B cell (primary cell): ENCODE results near the gene C5orf52. TPM values are rescaled to one million over a fixed set of nuclear protein-coding genes. Genes with fewer than 3 reads are reported as not detected.
"Not testable (repeated sequence)": the region's sequence is repeated elsewhere in the genome, so short reads cannot be mapped to it uniquely, and the experiment has no call there.

Source experiments
- ATAC-seq: fragments of 200-7000 bp; cut with Tn5 transposase; one replicate; pipeline ENCODE4 v1.10.0; 2021; ENCODE audit warnings: low read depth, mild to moderate bottlenecking, moderate number of reproducible peaks, moderate library complexity
- CTCF ChIA-PET: fragments of 350-600 bp; sonication (Branson Sonifier 250); formaldehyde crosslinking; loops from one replicate; lab custom pipeline; 2021; ENCODE audit warnings: antibody characterized with exemption, inconsistent platforms; lab: Charles Lee
- POLR2A ChIA-PET: fragments of 350-600 bp; sonication (Branson Sonifier 250); formaldehyde crosslinking; loops from one replicate; lab custom pipeline; 2021; ENCODE audit warnings: antibody characterized with exemption; lab: Charles Lee
- DNase-seq: peaks from one replicate; pipeline ENCODE4 v3.0.0; 2013
- H2AFZ ChIP-seq: 2 replicates; pipeline ENCODE4 v1.6.1; 2012; ENCODE audit warnings: mild to moderate bottlenecking, low read depth, low read length; ENCODE audit not compliant: insufficient read depth, poor library complexity, severe bottlenecking
- H3K27ac ChIP-seq, 2 donors: 1 replicate in 1 of 2; 2 replicates in 1 of 2; pipeline ENCODE4 v1.5.1; 2012 to 2013; ENCODE audit warnings: low read length in 2 of 2, mild to moderate bottlenecking in 2 of 2, moderate library complexity in 1 of 2
- H3K27me3 ChIP-seq, 4 experiments: fragments of 200-600 bp in 1 of 4; sonication (generic) in 1 of 4; replicated peaks in 1 of 4; 1 replicate in 2 of 4; 2 replicates in 2 of 4; pipeline versions ENCODE4 v1.6.1 to v1.7.0; 2013 to 2016; ENCODE audit warnings: low read length in 3 of 4, mild to moderate bottlenecking in 2 of 4, mixed read lengths in 1 of 4, moderate library complexity in 1 of 4; ENCODE audit not compliant: insufficient read depth in 4 of 4, control insufficient read depth in 3 of 4; ENCODE audit errors: control extremely low read depth in 1 of 4
- H3K36me3 ChIP-seq, 2 experiments: replicated peaks in 1 of 2; 1 replicate in 1 of 2; 2 replicates in 1 of 2; pipeline versions ENCODE4 v1.6.1 to v1.7.1; 2013; ENCODE audit warnings: low read length in 1 of 2; ENCODE audit not compliant: insufficient read depth in 2 of 2, control insufficient read depth in 1 of 2; ENCODE audit errors: control extremely low read depth in 1 of 2, extremely low read depth in 1 of 2
- H3K4me1 ChIP-seq, 2 donors: fragments of 200-600 bp in 1 of 2; sonication (generic) in 1 of 2; 1 replicate in 1 of 2; 2 replicates in 1 of 2; pipeline versions ENCODE4 v1.5.1 to v1.6.1; 2013 to 2017; ENCODE audit warnings: low read length in 2 of 2; ENCODE audit not compliant: control insufficient read depth in 2 of 2, insufficient read depth in 2 of 2
- H3K4me2 ChIP-seq: replicated peaks from 2 replicates; pipeline ENCODE3; 2012; ENCODE audit warnings: mild to moderate bottlenecking, low read depth, low read length; ENCODE audit not compliant: poor library complexity, severe bottlenecking
- H3K4me3 ChIP-seq, 5 experiments: fragments of 200-600 bp in 1 of 5; sonication (generic) in 1 of 5; 1 replicate in 3 of 5; 2 replicates in 2 of 5; pipeline versions ENCODE4 v1.5.1 to v1.7.0; 2011 to 2016; ENCODE audit warnings: low read length in 4 of 5, mild to moderate bottlenecking in 4 of 5, low read depth in 2 of 5, control low read depth in 1 of 5, moderate library complexity in 1 of 5; ENCODE audit not compliant: insufficient read depth in 1 of 5; ENCODE audit errors: control extremely low read depth in 1 of 5, extremely low read depth in 1 of 5
- H3K79me2 ChIP-seq: fragments of 200-600 bp; sonication (generic); one replicate; pipeline ENCODE4 v1.6.0; 2016; ENCODE audit warnings: low read length; ENCODE audit not compliant: control insufficient read depth, insufficient read depth
- H3K9ac ChIP-seq: fragments of 200-600 bp; sonication (generic); 2 replicates; pipeline ENCODE4 v1.6.1; 2017; ENCODE audit warnings: mild to moderate bottlenecking, low read length, moderate library complexity
- H3K9me3 ChIP-seq, 3 donors: one replicate each; pipeline versions ENCODE4 v1.6.1 to v1.7.1; 2013; ENCODE audit warnings: low read length in 2 of 3; ENCODE audit not compliant: control insufficient read depth in 2 of 3, insufficient read depth in 1 of 3; ENCODE audit errors: control extremely low read depth in 1 of 3
- H4K20me1 ChIP-seq: 2 replicates; pipeline ENCODE4 v1.6.0; 2012; ENCODE audit warnings: mild to moderate bottlenecking, low read length; ENCODE audit not compliant: insufficient read depth, control insufficient read depth, poor library complexity, severe bottlenecking
- H3K27ac Mint-ChIP-seq: one replicate; pipeline ENCODE4 v1.8.0; 2021; ENCODE audit warnings: mixed read lengths
- H3K27me3 Mint-ChIP-seq: one replicate; pipeline ENCODE4 v1.8.0; 2021; ENCODE audit warnings: mixed read lengths
- H3K4me1 Mint-ChIP-seq: one replicate; pipeline ENCODE4 v1.8.0; 2021; ENCODE audit warnings: mixed read lengths
- H3K4me3 Mint-ChIP-seq: one replicate; pipeline ENCODE4 v1.8.0; 2021; ENCODE audit warnings: mixed read lengths
- H3K9me3 Mint-ChIP-seq: one replicate; pipeline ENCODE4 v1.8.0; 2022; ENCODE audit warnings: mixed read lengths; ENCODE audit not compliant: insufficient read depth
- CTCF ChIP-seq: fragments of 200-600 bp; IDR thresholded peaks from one replicate; pipeline ENCODE4 v1.8.0; 2022; ENCODE audit warnings: antibody characterized with exemption, mild to moderate bottlenecking
- EZH2 ChIP-seq: IDR thresholded peaks from 2 replicates; pipeline ENCODE4 v1.6.1; 2012; ENCODE audit warnings: borderline replicate concordance, low read depth, mild to moderate bottlenecking, moderate library complexity, low read length; ENCODE audit not compliant: insufficient read depth, poor library complexity, severe bottlenecking
- WGBS: methylation state at CpG from one replicate; pipeline ENCODE4 v1.1.5; 2013; ENCODE audit warnings: missing lambda C conversion rate; ENCODE audit not compliant: insufficient coverage; 5-methylcytosine and 5-hydroxymethylcytosine counted together
- intact Hi-C: fragments of 100-400 bp; cut with micrococcal nuclease; formaldehyde crosslinking; loops from one replicate; pipeline ENCODE4 v1.10.0; 2022
- polyA plus RNA-seq: library from polyadenylated mRNA; depleted of rRNA; stranded (reverse); fragments of >200 nt; gene quantifications from 2 replicates; pipeline ENCODE4 v1.2.3, GENCODE V29; 2012
- total RNA-seq, 2 donors: library from RNA; stranded (reverse); fragments of 120-200 nt in 1 of 2; gene quantifications; 1 replicate in 1 of 2; 2 replicates in 1 of 2; pipeline versions ENCODE4 v1.2.3 to v1.2.4, GENCODE V29; 2013 to 2022

C5orf52 gene
- total and polyA plus RNA-seq, 2 donors (not counting 1 experiment from before 2014, with no cell fraction given): not detected

- H3K36me3 ChIP-seq: no peaks in the 10 kb centered on the region
- H3K9me3 Mint-ChIP-seq: no peaks in the 10 kb centered on the region
- H3K9ac ChIP-seq: peak overlapping the region; percentile 87
- no peaks in the 10 kb centered on the region for H4K20me1 ChIP-seq
- H3K4me1 Mint-ChIP-seq: peaks cover 29% of the 10 kb centered on the region
- peak overlapping the region; percentile 93 for H3K4me2 ChIP-seq
- no peak for TF ChIP-seq CTCF
- H3K4me3 ChIP-seq: peak overlapping the region; percentile 52 to 76 (median 72)
- ChIA-PET POLR2A (interaction anchor here (0.6 to 0.9 kb wide), 2 partner anchors 18 to 120 kb away, joined by 3 read pairs; no protein-coding TSS in a partner anchor), CTCF (interaction anchor here (2.2 to 6.3 kb wide), 2 partner anchors 21 to 73 kb away, joined by 7 to 100 read pairs; partner anchors contain the start of gene LSM11)
- H3K27me3 Mint-ChIP-seq: no peaks in the 10 kb centered on the region
- peaks cover 6% of the 10 kb centered on the region for H3K79me2 ChIP-seq
- no peaks in the 10 kb centered on the region for H3K9me3 ChIP-seq
- intact Hi-C loops: loop anchor here (5.0 kb wide), 2 partner anchors 99 to 239 kb away; no protein-coding TSS in a partner anchor
- peak overlapping the region; percentile 83 for H3K27ac Mint-ChIP-seq
- DNase-seq (no peak), ATAC-seq (peak; percentile 7)
- no peaks in the 10 kb centered on the region for H3K27me3 ChIP-seq
- H3K27ac ChIP-seq: no peak overlapping the region
- peaks cover 13 to 29% of the 10 kb centered on the region in 2 donors for H3K4me1 ChIP-seq
- H2AFZ ChIP-seq: peak overlapping the region; percentile 80
- WGBS: 35% methylated on average over 55 of the region's 57 CpGs
- peak overlapping the region; percentile 98 for H3K4me3 Mint-ChIP-seq
Measured at GRCh38 chr5:157671592-157672330, 428 bp downstream of the C5orf52 start.

GRCh38 chr5:157672976-157673375 lies 1.6 kb downstream of the C5orf52 start:
- Histone ChIP-seq H3K4me2 (no peak overlapping the region), H3K79me2 (peaks cover 6% of the 10 kb centered on the region), H4K20me1 (no peaks in the 10 kb centered on the region), H3K4me3 (no peak overlapping the region), H3K4me1 (peaks cover 13 to 29% of the 10 kb centered on the region in 2 donors), H3K27me3 (no peaks in the 10 kb centered on the region), H3K9ac (no peak overlapping the region), H2AFZ (no peak overlapping the region), H3K9me3 (no peaks in the 10 kb centered on the region), H3K27ac (no peak overlapping the region), H3K36me3 (no peaks in the 10 kb centered on the region)
- Mint-ChIP-seq H3K4me1 (peaks cover 29% of the 10 kb centered on the region), H3K27ac (no peak overlapping the region), H3K4me3 (peak overlapping the region; percentile 98), H3K27me3 (no peaks in the 10 kb centered on the region), H3K9me3 (no peaks in the 10 kb centered on the region)
- no peak for TF ChIP-seq CTCF
- no peak for TF ChIP-seq EZH2
- WGBS: 98% methylated on average over 4 of the region's 8 CpGs
- no peak for DNase-seq
- intact Hi-C loops: loop anchor here (5.0 kb wide), 2 partner anchors 101 to 241 kb away; no protein-coding TSS in a partner anchor
- ChIA-PET POLR2A (no interaction called here), CTCF (interaction anchor here (0.6 kb wide), 1 partner anchor 72 kb away, joined by 3 read pairs; no protein-coding TSS in a partner anchor)
- no peak for ATAC-seq

GRCh38 chr5:157674351-157674750 lies 3.0 kb downstream of the C5orf52 start:
- H3K27ac ChIP-seq, H3K36me3 ChIP-seq, H3K9me3 Mint-ChIP-seq, H3K4me3 ChIP-seq, H3K27me3 Mint-ChIP-seq, ATAC-seq, H2AFZ ChIP-seq, H3K9me3 ChIP-seq, H3K27me3 ChIP-seq, H3K4me3 Mint-ChIP-seq, POLR2A ChIA-PET, H4K20me1 ChIP-seq, DNase-seq, H3K9ac ChIP-seq, H3K27ac Mint-ChIP-seq, H3K79me2 ChIP-seq, H3K4me2 ChIP-seq, CTCF ChIA-PET: not testable (repeated sequence)
- H3K4me1 Mint-ChIP-seq: peaks cover 26% of the 10 kb centered on the region
- H3K4me1 ChIP-seq: peaks cover 13 to 21% of the 10 kb centered on the region in 2 donors
- intact Hi-C loops: loop anchor here (5.0 kb wide), 2 partner anchors 102 to 242 kb away; no protein-coding TSS in a partner anchor
- 100% methylated on average over 1 of the region's 4 CpGs for whole genome bisulfite sequencing
